ENCODE data around the gene ELFN1.

Gene ELFN1

DNA sequence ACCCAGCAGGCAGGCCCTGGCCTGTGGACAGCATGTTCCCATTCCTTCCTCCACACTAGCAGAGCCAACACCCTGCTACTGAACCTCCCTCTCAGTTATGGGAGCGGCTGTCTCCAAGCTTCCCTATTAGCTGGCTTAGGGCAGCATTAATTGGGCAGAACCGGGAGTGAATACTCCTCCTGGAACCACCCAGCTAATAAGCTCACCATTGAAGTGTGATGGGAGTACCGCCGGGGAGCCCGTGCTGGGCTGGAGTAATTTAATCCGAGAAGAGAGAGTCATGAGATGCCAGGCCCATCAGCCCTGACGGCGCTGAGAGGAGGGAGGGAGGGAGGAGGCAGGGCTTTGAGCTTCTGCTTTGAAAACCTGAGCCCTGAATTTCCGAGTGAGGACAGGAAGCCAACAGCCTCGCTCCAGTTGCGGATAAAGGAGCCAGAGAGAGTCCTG is 31.8 kb upstream of the ELFN1 start:
- TF ChIP-seq, protein P1, sequence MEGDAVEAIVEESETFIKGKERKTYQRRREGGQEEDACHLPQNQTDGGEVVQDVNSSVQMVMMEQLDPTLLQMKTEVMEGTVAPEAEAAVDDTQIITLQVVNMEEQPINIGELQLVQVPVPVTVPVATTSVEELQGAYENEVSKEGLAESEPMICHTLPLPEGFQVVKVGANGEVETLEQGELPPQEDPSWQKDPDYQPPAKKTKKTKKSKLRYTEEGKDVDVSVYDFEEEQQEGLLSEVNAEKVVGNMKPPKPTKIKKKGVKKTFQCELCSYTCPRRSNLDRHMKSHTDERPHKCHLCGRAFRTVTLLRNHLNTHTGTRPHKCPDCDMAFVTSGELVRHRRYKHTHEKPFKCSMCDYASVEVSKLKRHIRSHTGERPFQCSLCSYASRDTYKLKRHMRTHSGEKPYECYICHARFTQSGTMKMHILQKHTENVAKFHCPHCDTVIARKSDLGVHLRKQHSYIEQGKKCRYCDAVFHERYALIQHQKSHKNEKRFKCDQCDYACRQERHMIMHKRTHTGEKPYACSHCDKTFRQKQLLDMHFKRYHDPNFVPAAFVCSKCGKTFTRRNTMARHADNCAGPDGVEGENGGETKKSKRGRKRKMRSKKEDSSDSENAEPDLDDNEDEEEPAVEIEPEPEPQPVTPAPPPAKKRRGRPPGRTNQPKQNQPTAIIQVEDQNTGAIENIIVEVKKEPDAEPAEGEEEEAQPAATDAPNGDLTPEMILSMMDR (IDR thresholded peaks at IDR 0.05; ENCODE audit: borderline replicate concordance, insufficient read depth, low read depth, low read length): no peak
- H3K4me3 ChIP-seq (ENCODE audit: low read depth, low read length): no peak overlapping the region

DNA sequence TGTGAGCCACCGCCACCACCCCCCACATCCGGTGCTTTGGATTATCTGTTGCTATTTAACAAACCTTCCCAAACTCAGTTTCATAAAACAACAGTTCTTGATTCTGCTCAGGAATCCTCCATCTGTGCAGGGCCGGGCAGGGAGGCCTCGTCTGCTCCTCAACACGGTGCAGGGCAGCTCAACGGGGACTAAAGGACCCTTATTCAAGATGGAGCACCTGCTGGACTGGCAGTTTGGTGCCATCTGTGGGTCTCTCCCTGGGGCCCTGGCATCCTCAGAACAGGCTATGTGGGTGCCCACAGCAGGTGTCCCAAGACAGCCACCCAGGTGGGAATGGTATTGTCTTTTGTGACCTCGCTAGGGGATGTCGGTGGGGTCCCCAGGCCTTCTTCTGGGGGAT is 31.0 kb upstream of the ELFN1 start:
- no peak overlapping the region for H3K4me3 ChIP-seq (ENCODE audit: low read depth, low read length)
- TF ChIP-seq, protein P1 (IDR thresholded peaks at IDR 0.05; ENCODE audit: borderline replicate concordance, insufficient read depth, low read depth, low read length): no peak

DNA sequence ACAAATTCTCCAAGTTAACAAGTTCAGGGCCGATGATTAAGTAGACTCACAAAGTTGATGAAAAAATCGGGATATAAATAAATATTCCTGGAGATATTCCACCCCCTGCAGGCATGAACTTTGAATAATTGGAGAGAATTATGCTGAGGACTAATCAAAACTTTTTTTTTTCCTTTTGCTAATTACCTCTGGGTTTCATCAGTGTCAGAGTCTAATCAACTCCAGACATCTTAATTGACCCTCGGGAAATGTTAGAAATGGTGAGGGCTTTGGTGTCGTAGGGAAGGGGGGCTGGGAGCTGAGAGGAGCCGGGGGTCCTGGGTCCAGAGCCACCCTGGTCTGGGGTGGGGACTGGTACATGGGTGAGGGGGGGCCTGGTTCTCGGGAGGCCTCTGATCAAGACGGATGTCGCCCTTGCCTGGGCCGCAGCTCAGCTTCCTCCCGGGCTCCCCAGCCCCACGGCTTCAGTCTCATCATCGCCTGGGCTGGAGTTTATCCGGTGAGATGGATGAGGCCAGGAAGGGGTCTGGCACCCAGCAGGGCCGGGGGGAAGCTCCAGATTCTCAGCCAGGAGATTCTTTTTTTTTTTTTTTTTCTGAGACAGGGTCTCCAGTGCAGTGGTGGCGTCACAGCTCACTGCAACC is 30.4 kb upstream of the ELFN1 start:
- TF ChIP-seq, protein P1 (IDR thresholded peaks at IDR 0.05; ENCODE audit: borderline replicate concordance, insufficient read depth, low read depth, low read length): no peak
- H3K4me3 ChIP-seq (ENCODE audit: low read depth, low read length): no peak overlapping the region

DNA sequence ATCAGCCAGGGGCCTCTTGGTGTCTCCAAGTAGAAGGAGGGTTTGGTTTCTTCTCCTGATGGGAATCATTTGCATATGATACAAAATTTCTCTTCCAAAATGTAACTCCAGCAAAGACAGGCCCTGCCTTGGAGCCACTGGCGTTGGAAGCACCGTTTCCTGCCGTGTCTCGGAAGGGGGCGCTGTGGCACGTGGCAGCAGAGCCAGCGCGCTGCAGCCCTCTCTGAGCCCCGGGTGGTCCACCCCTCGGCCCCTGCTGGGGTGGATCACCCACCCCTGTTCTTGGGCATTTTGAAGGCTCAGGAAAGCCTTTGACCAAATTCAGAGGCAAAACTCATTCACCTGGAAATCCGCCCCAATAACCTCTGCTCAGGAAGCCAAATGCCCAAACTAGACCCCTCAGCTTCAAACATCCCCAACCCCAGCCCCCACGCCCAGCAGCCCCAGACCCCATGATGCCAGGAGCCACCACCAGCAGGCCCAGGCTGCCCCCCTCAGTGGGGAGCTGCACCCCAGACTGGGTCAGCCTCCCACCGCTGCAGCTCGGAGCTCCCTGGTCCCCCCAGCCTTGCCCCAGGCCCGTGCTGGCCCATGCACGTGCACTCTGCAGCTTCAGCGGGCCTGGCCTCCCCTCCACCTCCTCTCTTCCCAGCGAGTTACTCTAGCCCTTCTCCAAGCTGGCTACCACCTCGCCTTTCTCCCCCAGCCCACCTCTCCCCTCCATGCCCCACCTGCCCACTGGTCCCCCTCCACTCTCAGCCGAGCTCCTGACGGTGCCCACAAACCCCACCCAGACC is 29.5 kb upstream of the ELFN1 start:
- TF ChIP-seq, protein P1 (IDR thresholded peaks at IDR 0.05; ENCODE audit: borderline replicate concordance, insufficient read depth, low read depth, low read length): no peak
- H3K4me3 ChIP-seq (ENCODE audit: low read depth, low read length): no peak overlapping the region

DNA sequence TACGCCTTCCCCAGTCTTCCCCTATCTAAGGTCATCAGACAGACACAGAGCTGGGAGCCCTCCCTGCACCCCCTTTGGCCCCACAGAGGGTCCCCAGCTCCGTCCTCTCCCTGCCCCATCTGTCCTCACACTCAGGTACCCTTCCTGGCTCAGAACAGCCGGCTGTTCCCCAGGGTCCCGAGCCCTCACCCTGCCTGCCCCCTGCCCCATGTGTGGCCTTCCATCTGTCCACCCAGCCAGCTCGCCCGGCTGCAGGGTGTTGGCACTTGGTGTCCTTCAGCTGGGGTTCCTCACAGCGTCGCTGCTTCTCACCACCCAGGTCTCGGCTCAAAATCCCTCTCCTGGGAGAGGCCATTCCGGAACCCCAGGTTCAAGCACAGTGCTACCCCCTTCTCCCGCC is 28.9 kb upstream of the ELFN1 start:
- TF ChIP-seq, protein P1 (IDR thresholded peaks at IDR 0.05; ENCODE audit: borderline replicate concordance, insufficient read depth, low read depth, low read length): no peak
- H3K4me3 ChIP-seq (ENCODE audit: low read depth, low read length): no peak overlapping the region

DNA sequence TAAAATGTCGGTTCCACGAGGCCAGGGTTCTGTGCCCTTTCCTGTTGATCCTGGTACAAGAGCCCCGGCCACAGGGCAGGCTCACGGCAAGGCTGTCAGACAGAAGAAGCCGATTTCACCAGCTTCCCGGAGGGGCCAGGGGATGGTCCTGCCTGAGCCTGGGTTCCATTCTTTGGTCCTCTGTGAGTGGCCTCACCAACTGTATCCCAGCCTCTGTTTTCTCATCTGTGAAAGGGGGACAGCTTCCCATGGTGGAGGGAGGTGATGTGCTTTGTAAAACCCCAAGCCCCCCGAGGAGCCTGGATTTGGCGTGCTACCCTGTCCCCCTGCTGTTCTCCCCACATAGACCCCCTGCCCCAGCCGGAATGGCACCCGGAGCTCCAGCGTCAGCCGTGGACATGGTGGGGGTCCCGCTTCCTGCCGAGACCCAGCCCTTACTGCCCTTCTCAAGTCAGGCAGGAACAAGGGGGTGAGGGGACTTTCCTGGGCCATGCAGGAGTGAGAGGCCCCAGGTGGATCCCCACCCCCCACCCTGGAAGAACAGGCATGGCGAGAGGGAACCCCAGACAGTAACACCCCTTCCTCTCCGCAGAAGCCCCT is 28.3 kb upstream of the ELFN1 start:
- H3K4me3 ChIP-seq (ENCODE audit: low read depth, low read length): no peak overlapping the region
- TF ChIP-seq, protein P1 (IDR thresholded peaks at IDR 0.05; ENCODE audit: borderline replicate concordance, insufficient read depth, low read depth, low read length): no peak
